Mammary epithelial cell (primary cell): Measurements from ENCODE around the gene BRIP1.

Experiments
- CTCF ChIP-seq, 2 donors: IDR thresholded peaks in 1 of 2; conservative IDR thresholded peaks in 1 of 2; 2 replicates each; pipeline ENCODE4 v1.5.1; 2011 to 2012; ENCODE audit warnings: inconsistent platforms in 2 of 2, low read length in 2 of 2, mild to moderate bottlenecking in 2 of 2, control low read depth in 1 of 2, low read depth in 1 of 2; ENCODE audit not compliant: insufficient read depth in 1 of 2; ENCODE audit errors: extremely low read depth in 1 of 2
- EZH2 ChIP-seq: IDR thresholded peaks from 2 replicates; pipeline ENCODE4 v1.6.1; 2012; ENCODE audit warnings: low read length, inconsistent platforms, borderline replicate concordance

DNA sequence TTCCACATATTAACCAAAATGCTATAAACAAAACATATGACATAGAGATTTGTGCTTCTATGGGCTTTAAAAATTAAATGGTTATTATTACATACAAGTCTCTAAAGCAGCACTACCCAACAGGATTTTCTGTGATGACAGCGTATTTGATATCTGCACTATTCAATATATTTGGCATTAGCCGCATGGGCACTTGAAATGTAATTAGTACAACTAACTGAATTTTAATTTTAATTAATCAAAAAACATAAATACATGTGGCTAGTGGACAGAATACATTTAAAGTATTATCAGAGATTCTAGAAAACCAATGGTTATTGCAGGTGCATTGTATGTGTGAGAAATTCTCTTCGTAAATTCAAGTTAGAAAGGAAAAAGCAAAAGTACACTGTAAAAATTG, 45.9 kb downstream of the BRIP1 start:
- TF ChIP-seq CTCF (conservative IDR thresholded peaks at IDR 0.05 in 1 of 2, IDR thresholded peaks at IDR 0.05 in 1 of 2; ENCODE audit: extremely low read depth in 1 of 2, insufficient read depth in 1 of 2, low read depth in 1 of 2, low read length in 2 of 2) (no peak), EZH2 (no peak)
